ENCODE data around the gene KCNG2.

The KCNG2 gene

DNA sequence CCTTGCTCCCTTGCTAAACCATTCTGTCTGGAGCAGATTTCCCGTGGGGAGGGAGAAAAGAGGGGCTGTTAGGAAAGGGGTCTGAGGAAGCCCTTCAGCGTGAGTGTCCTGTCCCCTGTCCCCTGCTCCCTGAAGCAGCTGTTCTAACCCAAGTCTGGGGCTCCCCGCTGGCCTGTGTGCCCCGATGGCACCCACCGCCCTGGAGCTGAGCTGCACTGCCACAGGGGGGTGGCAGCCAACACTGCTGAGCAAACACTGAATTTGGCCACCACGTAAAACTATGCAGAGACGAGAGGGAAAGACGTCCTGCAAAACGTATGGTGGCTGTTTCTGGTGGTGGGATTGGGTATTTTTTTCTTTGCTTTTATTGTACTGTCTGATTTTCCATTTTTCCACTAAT, 17.9 kb downstream of the KCNG2 start:
- DNase-seq (ENCODE audit: low read depth): no peak
- H3K4me3 ChIP-seq (ENCODE audit: control insufficient read depth, low read depth, low read length): no peak overlapping the region
- TF ChIP-seq, protein P1, sequence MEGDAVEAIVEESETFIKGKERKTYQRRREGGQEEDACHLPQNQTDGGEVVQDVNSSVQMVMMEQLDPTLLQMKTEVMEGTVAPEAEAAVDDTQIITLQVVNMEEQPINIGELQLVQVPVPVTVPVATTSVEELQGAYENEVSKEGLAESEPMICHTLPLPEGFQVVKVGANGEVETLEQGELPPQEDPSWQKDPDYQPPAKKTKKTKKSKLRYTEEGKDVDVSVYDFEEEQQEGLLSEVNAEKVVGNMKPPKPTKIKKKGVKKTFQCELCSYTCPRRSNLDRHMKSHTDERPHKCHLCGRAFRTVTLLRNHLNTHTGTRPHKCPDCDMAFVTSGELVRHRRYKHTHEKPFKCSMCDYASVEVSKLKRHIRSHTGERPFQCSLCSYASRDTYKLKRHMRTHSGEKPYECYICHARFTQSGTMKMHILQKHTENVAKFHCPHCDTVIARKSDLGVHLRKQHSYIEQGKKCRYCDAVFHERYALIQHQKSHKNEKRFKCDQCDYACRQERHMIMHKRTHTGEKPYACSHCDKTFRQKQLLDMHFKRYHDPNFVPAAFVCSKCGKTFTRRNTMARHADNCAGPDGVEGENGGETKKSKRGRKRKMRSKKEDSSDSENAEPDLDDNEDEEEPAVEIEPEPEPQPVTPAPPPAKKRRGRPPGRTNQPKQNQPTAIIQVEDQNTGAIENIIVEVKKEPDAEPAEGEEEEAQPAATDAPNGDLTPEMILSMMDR (conservative IDR thresholded peaks at IDR 0.05; ENCODE audit: control insufficient read depth, insufficient read depth, low read depth, low read length): no peak

DNA sequence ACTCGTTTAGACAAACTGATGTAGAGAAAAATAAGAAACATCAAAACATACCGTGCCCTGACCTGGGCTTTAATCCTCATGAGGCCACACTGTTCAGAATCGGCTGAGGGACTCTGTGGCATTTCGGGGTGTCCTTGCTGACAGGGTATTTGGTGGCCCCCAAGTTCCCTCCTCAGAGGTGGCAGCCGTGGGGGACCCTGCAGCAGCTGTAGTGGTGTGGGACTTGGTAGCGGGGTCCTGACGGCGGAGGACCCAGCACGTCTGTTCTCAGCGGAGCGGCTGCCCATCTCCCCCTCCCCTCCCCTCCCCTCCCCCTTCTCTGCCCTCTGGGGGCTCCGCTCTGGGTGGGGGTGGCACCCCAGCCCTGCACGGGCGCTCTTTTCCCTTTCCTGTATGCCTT, 18.4 kb downstream of the KCNG2 start:
- no peak for DNase-seq (ENCODE audit: low read depth)
- TF ChIP-seq, protein P1 (conservative IDR thresholded peaks at IDR 0.05; ENCODE audit: control insufficient read depth, insufficient read depth, low read depth, low read length): no peak
- H3K4me3 ChIP-seq (ENCODE audit: control insufficient read depth, low read depth, low read length): no peak overlapping the region

DNA sequence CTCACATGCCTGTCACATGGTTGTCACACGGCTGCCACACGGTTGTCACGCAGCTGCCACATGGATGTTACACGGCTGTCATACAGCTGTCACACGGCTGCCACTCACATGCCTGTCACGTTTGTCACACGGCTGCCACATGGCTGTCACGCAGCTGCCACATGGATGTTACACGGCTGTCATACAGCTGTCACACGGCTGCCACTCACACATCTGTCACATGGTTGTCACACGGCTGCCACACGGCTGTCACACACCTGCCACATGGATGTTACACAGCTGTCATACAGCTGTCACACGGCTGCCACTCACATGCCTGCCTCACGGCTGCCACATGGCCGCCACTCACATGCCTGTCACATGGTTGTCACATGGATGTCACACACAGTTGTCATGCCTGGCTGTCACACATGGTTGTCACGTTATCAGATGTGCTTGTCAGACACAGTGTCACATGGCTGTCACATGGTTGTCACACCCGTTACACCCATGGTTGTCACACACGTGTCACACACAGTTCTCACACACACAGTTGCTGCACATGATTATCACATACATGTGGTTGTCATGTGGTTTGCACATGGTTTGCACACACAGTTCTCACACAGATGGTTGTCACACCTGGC, 19.4 kb downstream of the KCNG2 start:
- no peak overlapping the region for H3K4me3 ChIP-seq (ENCODE audit: control insufficient read depth, low read depth, low read length)
- no peak for DNase-seq (ENCODE audit: low read depth)
- TF ChIP-seq, protein P1 (conservative IDR thresholded peaks at IDR 0.05; ENCODE audit: control insufficient read depth, insufficient read depth, low read depth, low read length): no peak

DNA sequence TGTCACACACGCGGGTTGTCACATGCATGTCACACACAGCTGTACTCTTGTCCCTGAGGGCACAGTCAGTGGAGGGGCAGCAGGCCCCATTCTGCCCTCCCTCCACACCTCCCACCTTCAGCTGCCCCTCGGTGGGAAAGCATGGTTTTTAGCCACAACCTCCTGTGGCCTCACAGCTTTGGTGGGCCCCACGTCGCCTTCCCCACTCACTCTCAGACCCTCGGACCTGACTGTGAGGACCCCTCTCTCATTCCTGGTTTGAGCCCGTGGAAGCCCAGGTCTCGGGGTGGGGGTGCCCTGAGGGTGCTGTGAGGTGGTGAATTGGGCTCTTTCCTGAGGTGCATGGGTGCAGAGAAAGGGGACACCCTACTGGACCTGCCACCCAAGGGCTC, 19.9 kb downstream of the KCNG2 start:
- TF ChIP-seq, protein P1 (conservative IDR thresholded peaks at IDR 0.05; ENCODE audit: control insufficient read depth, insufficient read depth, low read depth, low read length): no peak
- H3K4me3 ChIP-seq (ENCODE audit: control insufficient read depth, low read depth, low read length): no peak overlapping the region
- DNase-seq (ENCODE audit: low read depth): no peak

DNA sequence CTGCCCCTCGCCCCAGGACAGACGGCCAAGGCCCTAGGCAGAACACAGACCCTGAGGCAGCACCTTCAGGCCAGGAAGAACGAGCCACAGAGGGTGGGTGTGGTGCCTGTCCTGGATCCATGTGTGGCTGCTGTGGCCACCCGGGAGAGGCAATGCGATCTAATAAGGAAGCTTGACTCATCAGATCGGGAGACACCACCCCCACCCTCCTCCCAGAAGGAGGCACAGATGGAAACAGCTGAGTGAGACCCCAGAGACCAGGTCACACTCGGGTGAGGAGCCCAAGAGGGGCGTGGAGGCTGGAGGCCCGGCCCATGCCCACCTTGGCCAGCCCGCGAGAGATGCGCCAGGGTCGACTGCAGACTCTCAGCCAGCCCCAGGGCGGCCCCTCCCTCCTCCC, 20.3 kb downstream of the KCNG2 start:
- TF ChIP-seq, protein P1 (conservative IDR thresholded peaks at IDR 0.05; ENCODE audit: control insufficient read depth, insufficient read depth, low read depth, low read length): no peak
- no peak for DNase-seq (ENCODE audit: low read depth)
- no peak overlapping the region for H3K4me3 ChIP-seq (ENCODE audit: control insufficient read depth, low read depth, low read length)

DNA sequence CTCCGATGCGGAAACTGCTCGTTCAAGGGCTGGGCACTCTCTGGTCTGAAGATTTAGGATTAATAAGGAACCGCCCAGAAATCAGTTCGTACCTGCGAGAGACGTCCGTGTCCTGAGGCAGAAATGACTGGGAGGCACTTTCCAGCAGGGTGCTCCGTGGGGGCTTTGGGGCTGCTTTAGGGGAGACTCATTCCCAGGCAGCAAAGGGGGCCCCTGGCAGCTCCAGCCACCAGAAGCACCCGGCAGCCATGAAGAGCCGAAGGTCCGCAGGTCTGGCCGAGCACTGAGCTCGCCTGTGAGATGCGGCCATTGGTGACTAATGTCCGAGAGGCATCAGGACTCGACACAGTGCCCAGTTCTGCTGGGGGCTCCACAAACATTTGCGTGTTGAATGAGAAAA, 20.9 kb downstream of the KCNG2 start:
- no peak overlapping the region for H3K4me3 ChIP-seq (ENCODE audit: control insufficient read depth, low read depth, low read length)
- TF ChIP-seq, protein P1 (conservative IDR thresholded peaks at IDR 0.05; ENCODE audit: control insufficient read depth, insufficient read depth, low read depth, low read length): no peak
- no peak for DNase-seq (ENCODE audit: low read depth)

All from fibroblast of mammary gland (primary cell).